ENCODE results near the gene TM9SF1.
A peak's percentile ranks its signal among the peaks of the same experiment; 100 is the strongest.

The TM9SF1 gene

GRCh38 chr14:24196071-24197055 is 1.1 kb upstream of the TM9SF1 start:
- no peak for FAIRE-seq

GRCh38 chr14:24194873-24195185 is 412 bp downstream of the TM9SF1 start:
- FAIRE-seq, result no peak

DNA sequence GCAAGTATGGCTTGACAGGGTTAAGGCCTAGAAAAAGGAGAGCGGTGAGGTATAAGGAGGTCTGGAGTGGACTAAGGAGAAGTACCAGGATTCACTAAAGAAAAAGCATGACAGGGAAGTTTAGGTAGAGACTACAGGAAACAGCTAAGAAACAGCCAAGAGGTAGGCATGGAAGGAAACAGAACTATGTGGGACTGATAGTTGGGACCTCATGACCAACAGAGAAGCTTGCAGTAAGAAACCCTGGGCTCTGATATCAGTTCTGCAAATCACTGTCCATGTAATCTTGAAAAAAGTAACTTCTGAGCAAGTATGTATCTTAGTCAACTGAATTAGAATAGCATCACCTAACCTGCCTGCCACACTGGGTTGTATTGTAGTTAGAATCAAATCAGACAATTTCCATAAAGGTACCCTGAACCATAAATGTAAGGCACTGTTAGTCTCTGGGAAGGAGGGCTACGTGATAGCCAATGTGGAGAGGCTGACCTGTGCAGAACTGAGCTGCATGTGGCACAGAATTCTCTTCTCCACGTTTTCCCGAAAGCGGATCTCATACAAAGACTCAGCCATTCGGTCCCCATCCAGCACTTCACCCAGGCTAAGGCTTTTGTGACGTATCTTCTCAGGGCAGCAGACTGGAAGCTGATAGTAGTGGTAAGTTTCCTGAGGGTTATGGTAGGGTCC is 912 bp downstream of the TM9SF1 start:
- FAIRE-seq, result no peak

- FAIRE-seq, result no peak
Observed at GRCh38 chr14:24192933-24193332, 2.3 kb downstream of the TM9SF1 start.

- FAIRE-seq, result no peak
Observed at GRCh38 chr14:24190416-24190815, 4.8 kb downstream of the TM9SF1 start.

DNA sequence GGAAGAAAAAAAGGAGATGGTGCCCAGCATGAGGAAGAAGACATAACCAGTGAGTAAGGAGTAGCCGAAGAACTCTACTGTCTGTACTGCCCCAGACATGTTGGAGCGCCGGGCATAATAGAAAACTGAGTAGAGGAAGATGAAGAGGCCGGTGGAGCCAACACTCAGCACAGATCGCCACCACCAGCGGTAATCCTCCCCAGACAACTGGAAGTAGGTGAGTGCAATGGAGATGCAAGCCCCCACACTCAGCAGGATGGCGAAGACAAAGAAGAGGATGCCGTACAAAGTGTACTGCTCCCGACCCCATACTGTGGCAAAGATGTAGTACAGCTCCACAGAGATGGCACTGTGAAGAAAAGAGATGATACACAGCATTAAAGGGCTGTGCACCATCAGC is 5.8 kb downstream of the TM9SF1 start:
- no peak for FAIRE-seq

GRCh38 chr14:24189059-24189375 is 6.2 kb downstream of the TM9SF1 start:
- FAIRE-seq, result no peak

- peak; percentile 80 for FAIRE-seq
Observed at GRCh38 chr14:24188251-24189058, 6.8 kb downstream of the TM9SF1 start, which contains the start of gene IPO4. IPO4 (minus strand) TSS chr14:24188816; CDS start chr14:24188787, 29 bp downstream.

GRCh38 chr14:24187539-24187915 is 7.7 kb downstream of the TM9SF1 start:
- no peak for FAIRE-seq

- no peak for FAIRE-seq
Observed at GRCh38 chr14:24186831-24187538, 8.3 kb downstream of the TM9SF1 start.

DNA sequence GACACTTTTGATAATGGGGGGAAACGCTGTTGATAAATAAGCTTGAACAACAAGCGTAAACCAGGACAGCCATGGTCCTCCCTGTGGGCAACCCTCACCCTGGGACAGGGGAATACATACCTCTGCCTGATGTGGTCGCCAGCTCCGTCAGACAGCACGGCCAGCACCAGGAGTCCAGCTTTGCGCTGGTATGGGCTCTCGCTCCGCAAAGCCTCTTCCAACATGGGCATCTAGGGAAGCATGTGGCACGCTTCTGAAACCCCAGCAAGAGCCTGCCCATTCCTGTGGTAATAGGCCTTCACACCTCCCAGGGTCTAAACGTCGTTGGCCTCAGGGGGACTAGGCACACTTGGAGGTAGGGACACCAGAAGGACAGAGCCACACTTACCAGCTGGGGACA is 9.5 kb downstream of the TM9SF1 start:
- no peak for FAIRE-seq

DNA sequence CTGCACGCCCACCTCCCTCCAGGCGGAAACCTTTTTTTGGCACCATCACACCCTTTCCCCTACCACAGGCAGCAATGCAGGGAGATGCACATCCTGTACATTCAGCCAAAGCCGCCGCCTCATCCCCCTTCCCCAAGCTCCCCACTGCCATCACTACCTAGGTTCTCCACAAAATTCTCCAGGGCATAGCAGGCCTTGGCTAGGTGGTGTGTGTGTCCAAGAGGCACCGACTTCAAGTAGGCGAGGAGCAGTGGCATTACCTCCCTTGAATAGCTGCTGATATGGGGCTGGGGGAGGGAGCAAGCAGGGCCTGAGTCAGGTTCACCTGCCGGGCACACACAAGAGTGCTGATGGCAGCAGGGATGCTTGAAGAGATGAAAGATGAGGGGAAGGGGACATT is 10.2 kb downstream of the TM9SF1 start:
- FAIRE-seq, result no peak

GRCh38 chr14:24184104-24184970 is 10.9 kb downstream of the TM9SF1 start:
- FAIRE-seq, result no peak

GRCh38 chr14:24183014-24183481 is 12.2 kb downstream of the TM9SF1 start:
- FAIRE-seq, result no peak

- FAIRE-seq, result no peak
Observed at GRCh38 chr14:24182110-24182882, 12.9 kb downstream of the TM9SF1 start.

- no peak for FAIRE-seq
Observed at GRCh38 chr14:24181371-24182077, 13.7 kb downstream of the TM9SF1 start.

GRCh38 chr14:24179961-24180796 is 15.1 kb downstream of the TM9SF1 start:
- FAIRE-seq, result no peak

GRCh38 chr14:24179294-24179960 is 15.8 kb downstream of the TM9SF1 start:
- FAIRE-seq, result no peak

All from endometrium (tissue), 2 donors.